ENCODE data around the gene OBSL1.

DNA sequence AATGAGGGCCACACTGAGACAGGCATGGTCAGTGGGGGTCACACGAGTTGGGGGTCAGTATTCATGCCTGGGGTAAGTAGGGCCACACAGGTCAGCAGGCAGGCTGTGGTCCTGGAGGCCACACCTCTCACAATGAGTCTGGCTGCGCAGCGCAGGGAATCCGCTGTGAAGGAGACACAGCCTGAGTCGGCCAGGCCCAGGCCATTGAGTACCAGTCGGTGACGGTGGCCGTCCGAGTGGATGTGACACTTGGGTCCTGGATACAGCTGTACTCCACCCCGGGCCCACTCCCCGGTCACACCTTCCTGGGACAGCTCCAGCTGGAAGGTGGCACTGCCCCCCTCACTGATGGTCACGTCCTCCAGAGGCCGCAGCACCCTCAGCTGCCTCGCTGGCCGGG, 17.0 kb downstream of the OBSL1 start:
- TF ChIP-seq ZNF274 (IDR thresholded peaks at IDR 0.05; ENCODE audit: low read depth, low read length) (no peak), YY1 (IDR thresholded peaks at IDR 0.05; ENCODE audit: insufficient read depth, insufficient read length) (no peak), SUZ12 (IDR thresholded peaks at IDR 0.05; ENCODE audit: extremely low read depth, insufficient read depth, insufficient read length) (no peak)
